Measurements from ENCODE around the gene PRAMEF7. TPM values are rescaled to one million over a fixed set of nuclear protein-coding genes. Genes with fewer than 3 reads are reported as not detected.
"Not testable (repeated sequence)": the region's sequence is repeated elsewhere in the genome, so short reads cannot be mapped to it uniquely, and the experiment has no call there.

PRAMEF7 gene
- not detected for total RNA-seq

- H3K9me3 Mint-ChIP-seq; H3K27ac Mint-ChIP-seq; ATAC-seq; H3K36me3 Mint-ChIP-seq; DNase-seq (ENCODE audit: low spot score in 2 of 2): not testable (repeated sequence)
Measured at GRCh38 chr1:12916310-12916709, at the start of gene PRAMEF7. PRAMEF7 (plus strand) TSS chr1:12916610; CDS start chr1:12917693, 1,083 bp downstream.

GRCh38 chr1:12878453-12878852 is 38.0 kb upstream of the PRAMEF7 start:
- not testable (repeated sequence) for H3K36me3 Mint-ChIP-seq; H3K9me3 Mint-ChIP-seq; ATAC-seq; H3K27ac Mint-ChIP-seq; DNase-seq (ENCODE audit: low spot score in 2 of 2)

- not testable (repeated sequence) for H3K9me3 Mint-ChIP-seq; ATAC-seq; H3K36me3 Mint-ChIP-seq; H3K27ac Mint-ChIP-seq; DNase-seq (ENCODE audit: low spot score in 2 of 2)
Measured at GRCh38 chr1:12886101-12886500, 30.3 kb upstream of the PRAMEF7 start, which contains the start of gene PRAMEF4. PRAMEF4 (minus strand) TSS chr1:12886201; CDS start chr1:12883394, 2,807 bp downstream.

- not testable (repeated sequence) for H3K9me3 Mint-ChIP-seq
Measured at GRCh38 chr1:12898170-12898569, 18.2 kb upstream of the PRAMEF7 start, which contains the start of gene PRAMEF10. PRAMEF10 (minus strand) TSS chr1:12898270; CDS start chr1:12895847, 2,423 bp downstream.

GRCh38 chr1:12899186-12899585 is 17.2 kb upstream of the PRAMEF7 start:
- not testable (repeated sequence) for H3K27ac Mint-ChIP-seq; DNase-seq (ENCODE audit: low spot score in 2 of 2); ATAC-seq; H3K9me3 Mint-ChIP-seq; H3K36me3 Mint-ChIP-seq

More at GRCh38 chr1:12898170-12898569, 18.2 kb upstream of the PRAMEF7 start, which contains the start of gene PRAMEF10:
- ATAC-seq; DNase-seq (ENCODE audit: low spot score in 2 of 2); H3K36me3 Mint-ChIP-seq; H3K27ac Mint-ChIP-seq: not testable (repeated sequence)

GRCh38 chr1:12903793-12904572 is 12.4 kb upstream of the PRAMEF7 start:
- ATAC-seq; DNase-seq (ENCODE audit: low spot score in 2 of 2); H3K27ac Mint-ChIP-seq; H3K36me3 Mint-ChIP-seq; H3K9me3 Mint-ChIP-seq: not testable (repeated sequence)

- H3K36me3 Mint-ChIP-seq; H3K27ac Mint-ChIP-seq; DNase-seq (ENCODE audit: low spot score in 2 of 2); ATAC-seq; H3K9me3 Mint-ChIP-seq: not testable (repeated sequence)
Measured at GRCh38 chr1:12921749-12922148, 5.3 kb downstream of the PRAMEF7 start.

GRCh38 chr1:12924368-12924767 is 8.0 kb downstream of the PRAMEF7 start:
- H3K36me3 Mint-ChIP-seq; DNase-seq (ENCODE audit: low spot score in 2 of 2); H3K9me3 Mint-ChIP-seq; ATAC-seq; H3K27ac Mint-ChIP-seq: not testable (repeated sequence)

- not testable (repeated sequence) for ATAC-seq; H3K27ac Mint-ChIP-seq; H3K36me3 Mint-ChIP-seq; DNase-seq (ENCODE audit: low spot score in 2 of 2); H3K9me3 Mint-ChIP-seq
Measured at GRCh38 chr1:12947480-12947879, 31.1 kb downstream of the PRAMEF7 start, which contains the start of gene PRAMEF6. PRAMEF6 (minus strand) TSS chr1:12947580; CDS start chr1:12942518, 5,062 bp downstream.

Other genes starting within 250 kb of the PRAMEF7 start
- not detected for gene AADACL3, start 200.5 kb upstream of the PRAMEF7 start, total RNA-seq
- gene CFAP107, start 170.4 kb upstream of the PRAMEF7 start, total RNA-seq: not detected
- not detected for gene PRAMEF12, start 142.9 kb upstream of the PRAMEF7 start, total RNA-seq
- gene PRAMEF1, start 125.2 kb upstream of the PRAMEF7 start, total RNA-seq: not detected
- gene PRAMEF11, start 85.2 kb upstream of the PRAMEF7 start, total RNA-seq: not detected
- gene HNRNPCL1, start 67.9 kb upstream of the PRAMEF7 start, total RNA-seq: not detected
- not detected for gene PRAMEF2, start 59.5 kb upstream of the PRAMEF7 start, total RNA-seq
- gene PRAMEF4, start 30.4 kb upstream of the PRAMEF7 start, total RNA-seq: not detected
- not detected for gene PRAMEF10, start 18.3 kb upstream of the PRAMEF7 start, total RNA-seq
- not detected for gene PRAMEF6, start 31.0 kb downstream of the PRAMEF7 start, total RNA-seq
- gene PRAMEF27, start 140.0 kb downstream of the PRAMEF7 start, total RNA-seq: not detected
- gene HNRNPCL3, start 144.2 kb downstream of the PRAMEF7 start, total RNA-seq: not detected
- not detected for gene PRAMEF25, start 154.2 kb downstream of the PRAMEF7 start, total RNA-seq
- gene HNRNPCL2, start 200.2 kb downstream of the PRAMEF7 start, total RNA-seq: not detected
- not detected for gene PRAMEF26, start 239.4 kb downstream of the PRAMEF7 start, total RNA-seq
- gene HNRNPCL4, start 249.0 kb downstream of the PRAMEF7 start, total RNA-seq: not detected

Data from activated naive CD4-positive, alpha-beta T cell treated with anti-CD3 and anti-CD28 coated beads, Interleukin-2, amount 50 U/mL, for 72 hours (primary cell).